Right lobe of liver (tissue), 6 donors: ENCODE results near the gene GTF2I. TPM values are rescaled to one million over a fixed set of nuclear protein-coding genes. Genes with fewer than 3 reads are reported as not detected.

Source experiments
- ATAC-seq, 4 donors: fragments of 200-7000 bp; cut with Tn5 transposase; one replicate each; pipeline ENCODE4 v1.9.1; 2020; ENCODE audit warnings: mild to moderate bottlenecking in 4 of 4, moderate library complexity in 4 of 4
- DNase-seq, 3 donors: peaks; one replicate each; pipeline ENCODE4 v3.0.0-alpha.2; 2020
- H3K27ac ChIP-seq, 3 donors: fragments of 200-600 bp; one replicate each; pipeline ENCODE4 v1.8.0; 2022
- H3K27me3 ChIP-seq, 2 donors: fragments of 200-600 bp; one replicate each; pipeline ENCODE4 v1.8.0; 2022
- H3K36me3 ChIP-seq, 4 donors: fragments of 200-600 bp; sonication (generic) in 1 of 4; one replicate each; pipeline versions ENCODE4 v1.5.1 to v1.8.0; 2017 to 2022; ENCODE audit warnings: control low read depth in 1 of 4
- H3K4me1 ChIP-seq, 4 donors: fragments of 200-600 bp; sonication (generic) in 1 of 4; one replicate each; pipeline versions ENCODE4 v1.5.1 to v1.8.0; 2017 to 2022; ENCODE audit warnings: control low read depth in 1 of 4
- H3K4me3 ChIP-seq, 3 donors: fragments of 200-600 bp; one replicate each; pipeline ENCODE4 v1.8.0; 2022
- H3K9me3 ChIP-seq, 4 donors: fragments of 200-600 bp; sonication (generic) in 1 of 4; one replicate each; pipeline versions ENCODE4 v1.5.1 to v1.8.0; 2017 to 2022; ENCODE audit warnings: control low read depth in 1 of 4
- POLR2A ChIP-seq: fragments of 450-650 bp; IDR thresholded peaks from one replicate; pipeline ENCODE4 v1.6.1; 2017; ENCODE audit warnings: antibody characterized with exemption, mild to moderate bottlenecking
- WGBS: methylation state at CpG from one replicate; pipeline ENCODE4 v1.1.6; 2018; ENCODE audit warnings: low coverage, low lambda C conversion rate; ENCODE audit not compliant: insufficient coverage; ENCODE audit errors: missing lambda C conversion rate; 5-methylcytosine and 5-hydroxymethylcytosine counted together
- intact Hi-C, 2 donors: fragments of 100-400 bp; cut with DNase I; formaldehyde crosslinking; loops; one replicate each; pipeline versions ENCODE4 v1.11.2 to v1.14.1; 2022
- long read RNA-seq: library from polyadenylated mRNA; unstranded; transcript quantifications from one replicate; pipeline ENCODE4 v2.0.0, GENCODE V29; 2019
- total RNA-seq, 6 experiments: library from RNA; depleted of rRNA in 2 of 6; stranded (reverse); fragments of >200 nt in 2 of 6; fragmentation: NEBNext Ultra II Directional in 3 of 6; extraction: Animal tissue kit (Norgen Biotek cat#: 25700) in 3 of 6; gene quantifications; one replicate each; pipeline versions ENCODE4 v1.1.0 to v1.2.4, GENCODE V29; 2016 to 2023
- TF ChIP-seq, protein P1 (sequence below), 4 donors: fragments of 200-600 bp in 3 of 4; fragments of 450-650 bp in 1 of 4; IDR thresholded peaks; one replicate each; pipeline versions ENCODE4 v1.5.1 to v1.8.0; 2016 to 2022; ENCODE audit warnings: antibody characterized with exemption in 4 of 4, mild to moderate bottlenecking in 2 of 4
- donor health status: DM: no; HTN: yes; CAD: no.
- donor health status: DM: no; HTN: no; CAD: no.
- donor health status: DM: no; HTN: no; CAD: no.
- donor health status: DM: no; HTN: yes; CAD: no.
- donor health status: DM: no; HTN: yes; CAD: no.

GTF2I gene
- total RNA-seq: 100 to 1,000 TPM in 2 of 6 experiments, 10 to 100 TPM in 4; 59.0 to 116 (median 90.9) TPM
- long read RNA-seq, full-length matches to known transcripts: 2 of 11 reads
- long read RNA-seq, partial matches to known transcripts: 8 of 11 reads
- long read RNA-seq, other reads (novel, unspliced or antisense): 1 of 11 reads

- no peak for TF ChIP-seq POLR2A
- TF ChIP-seq, protein P1, sequence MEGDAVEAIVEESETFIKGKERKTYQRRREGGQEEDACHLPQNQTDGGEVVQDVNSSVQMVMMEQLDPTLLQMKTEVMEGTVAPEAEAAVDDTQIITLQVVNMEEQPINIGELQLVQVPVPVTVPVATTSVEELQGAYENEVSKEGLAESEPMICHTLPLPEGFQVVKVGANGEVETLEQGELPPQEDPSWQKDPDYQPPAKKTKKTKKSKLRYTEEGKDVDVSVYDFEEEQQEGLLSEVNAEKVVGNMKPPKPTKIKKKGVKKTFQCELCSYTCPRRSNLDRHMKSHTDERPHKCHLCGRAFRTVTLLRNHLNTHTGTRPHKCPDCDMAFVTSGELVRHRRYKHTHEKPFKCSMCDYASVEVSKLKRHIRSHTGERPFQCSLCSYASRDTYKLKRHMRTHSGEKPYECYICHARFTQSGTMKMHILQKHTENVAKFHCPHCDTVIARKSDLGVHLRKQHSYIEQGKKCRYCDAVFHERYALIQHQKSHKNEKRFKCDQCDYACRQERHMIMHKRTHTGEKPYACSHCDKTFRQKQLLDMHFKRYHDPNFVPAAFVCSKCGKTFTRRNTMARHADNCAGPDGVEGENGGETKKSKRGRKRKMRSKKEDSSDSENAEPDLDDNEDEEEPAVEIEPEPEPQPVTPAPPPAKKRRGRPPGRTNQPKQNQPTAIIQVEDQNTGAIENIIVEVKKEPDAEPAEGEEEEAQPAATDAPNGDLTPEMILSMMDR (IDR thresholded peaks at IDR 0.05): no peak
- Histone ChIP-seq H3K27me3 (no peaks in the 10 kb centered on the region), H3K9me3 (no peaks in the 10 kb centered on the region), H3K27ac (peak within 1 kb of the TSS; percentile 99 to 100 (median 100)), H3K4me3 (peak within 1 kb of the TSS; percentile 95 to 99 (median 98)), H3K4me1 (peaks cover 0 to 49% (median 15%) of the 10 kb centered on the region in 4 donors), H3K36me3 (no peaks in the 10 kb centered on the region)
- WGBS: 0% methylated on average over 12 of the region's 56 CpGs
- intact Hi-C loops: no loop called here
- peak in 1 of 3 donors; percentile 67 for DNase-seq
- ATAC-seq: peak in 2 of 4 donors; percentile 17 to 19
Observed at GRCh38 chr7:74657692-74658177, at the start of gene GTF2I. Gene GTF2I, plus strand, starts transcription at chr7:74657718. Its CDS starts 31,411 bp downstream, at chr7:74689129.

DNA sequence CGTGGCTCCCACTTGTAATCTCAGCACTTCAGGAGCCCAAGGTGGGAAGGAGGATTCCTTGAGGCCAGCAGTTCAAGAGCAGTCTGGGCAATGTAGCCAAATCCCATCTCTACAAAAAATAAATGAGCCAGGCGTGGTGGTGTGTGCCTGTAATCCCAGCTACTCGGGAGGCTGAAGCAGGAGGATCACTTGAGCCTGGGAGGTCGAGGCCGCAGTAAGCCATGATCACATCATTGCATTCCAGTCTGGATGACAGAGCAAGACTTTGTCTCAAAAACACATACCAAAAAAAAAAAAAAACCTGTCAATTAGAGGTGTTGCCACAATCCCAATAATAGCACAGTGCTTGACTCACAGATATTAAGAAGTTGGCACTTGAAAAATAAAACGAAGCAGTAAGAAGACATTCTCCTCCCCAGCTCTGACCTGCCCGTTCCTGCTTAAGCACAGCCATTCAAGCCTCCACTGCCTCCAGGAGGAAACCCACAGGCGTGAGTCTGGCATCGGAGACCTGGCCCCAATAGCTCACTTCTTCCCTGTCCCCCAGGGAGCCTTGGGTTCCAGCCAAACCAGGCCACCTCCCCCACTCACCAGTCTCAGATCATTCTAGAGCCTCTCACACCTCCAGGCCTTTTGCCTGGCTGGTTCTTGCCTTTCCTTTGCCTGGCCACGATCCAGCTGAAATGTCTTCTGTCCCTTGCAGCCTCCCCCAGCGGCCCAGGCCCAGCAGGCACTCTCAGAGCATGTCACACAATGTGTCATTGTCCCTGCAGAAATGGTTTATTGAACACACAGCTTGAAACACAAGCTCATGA is 45.3 kb upstream of the GTF2I start:
- intact Hi-C loops: no loop called here
- ATAC-seq: no peak
- Histone ChIP-seq H3K9me3 (no peaks in the 10 kb centered on the region), H3K4me3 (no peak overlapping the region), H3K4me1 (peaks cover 0 to 5% (median 2%) of the 10 kb centered on the region in 4 donors), H3K27me3 (no peaks in the 10 kb centered on the region), H3K27ac (peak overlapping the region in 1 of 3 donors; percentile 9), H3K36me3 (no peaks in the 10 kb centered on the region)
- TF ChIP-seq POLR2A: no peak
- TF ChIP-seq, protein P1 (IDR thresholded peaks at IDR 0.05): no peak
- DNase-seq: no peak
- WGBS: 37% methylated on average over 4 of the region's 11 CpGs

GRCh38 chr7:74615933-74616780 is 41.4 kb upstream of the GTF2I start:
- H3K9me3 ChIP-seq: no peaks in the 10 kb centered on the region
- intact Hi-C loops: no loop called here
- H3K4me3 ChIP-seq: no peak overlapping the region
- 76% methylated on average over 12 of the region's 13 CpGs for WGBS
- no peaks in the 10 kb centered on the region for H3K36me3 ChIP-seq
- H3K27ac ChIP-seq: no peak overlapping the region
- no peak for ATAC-seq
- H3K4me1 ChIP-seq: no peaks in the 10 kb centered on the region
- TF ChIP-seq, protein P1 (IDR thresholded peaks at IDR 0.05): no peak
- TF ChIP-seq POLR2A: no peak
- DNase-seq: no peak
- no peaks in the 10 kb centered on the region for H3K27me3 ChIP-seq

DNA sequence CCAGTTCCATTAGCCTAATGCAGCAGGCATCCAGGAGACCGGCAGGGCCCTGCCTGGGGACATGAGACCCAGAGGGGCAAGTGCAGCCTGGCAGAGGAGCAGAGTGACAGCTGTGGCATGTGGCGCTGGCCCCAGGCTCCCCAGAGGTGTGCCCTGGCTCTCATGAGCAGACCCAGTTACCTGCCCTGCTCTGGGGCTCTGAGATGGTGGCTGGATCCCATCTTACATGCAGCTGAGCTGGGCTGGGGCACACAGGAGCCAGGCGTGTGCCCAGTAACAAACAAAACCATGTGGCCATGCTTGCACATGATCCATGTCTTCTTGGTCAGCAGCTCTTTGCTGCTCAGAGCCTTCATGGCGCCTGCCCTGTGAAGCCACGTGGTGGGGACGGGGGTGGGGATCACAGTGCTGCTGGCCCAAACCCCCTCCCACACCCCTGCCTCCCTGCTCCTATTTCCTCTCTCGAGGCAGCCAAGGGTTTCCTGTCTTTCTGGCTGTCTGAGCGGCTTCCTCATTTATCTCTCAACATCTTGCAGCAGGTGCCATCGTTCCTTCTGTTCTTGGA is 40.3 kb upstream of the GTF2I start:
- ATAC-seq (peak; percentile 41 to 68 (median 58)), DNase-seq (peak in 1 of 3 donors; percentile 35)
- H3K4me3 ChIP-seq: no peak overlapping the region
- no peaks in the 10 kb centered on the region for H3K27me3 ChIP-seq
- no peaks in the 10 kb centered on the region for H3K36me3 ChIP-seq
- H3K4me1 ChIP-seq: no peaks in the 10 kb centered on the region
- TF ChIP-seq, protein P1 (IDR thresholded peaks at IDR 0.05): no peak
- TF ChIP-seq POLR2A: no peak
- intact Hi-C loops: no loop called here
- WGBS: 22% methylated on average over 5 of the region's 9 CpGs
- no peak overlapping the region for H3K27ac ChIP-seq
- H3K9me3 ChIP-seq: no peaks in the 10 kb centered on the region
